Endothelial cell of umbilical vein (primary cell): ENCODE measurements around the gene NEK6. TPM values are rescaled to one million over a fixed set of nuclear protein-coding genes. Genes with fewer than 3 reads are reported as not detected.

Experiments used
- BruUV-seq: library from RNA; stranded (reverse); fragments of 400-500 nt; replicated peaks from 2 replicates; lab custom pipeline; 2021; lab: Mats Ljungman, UMichigan
- CTCF ChIA-PET: fragments of 300-600, 350-600 bp; sonication (Branson Sonifier 250); formaldehyde crosslinking; loops from one replicate; lab custom pipeline; 2021; ENCODE audit warnings: antibody characterized with exemption, inconsistent platforms; lab: Charles Lee
- POLR2A ChIA-PET: fragments of 300-600, 350-600 bp; sonication (Branson Sonifier 250); formaldehyde crosslinking; loops from one replicate; lab custom pipeline; 2021; ENCODE audit warnings: antibody characterized with exemption, inconsistent platforms; lab: Charles Lee
- DNase-seq: peaks from one replicate; pipeline ENCODE4 v3.0.0-alpha.2; 2011; ENCODE audit warnings: low read depth, low spot score
- FAIRE-seq: peaks from 2 replicates; lab custom pipeline; 2011; peaks lifted over from hg19 to GRCh38; lab: Jason Lieb, UNC
- H2AFZ ChIP-seq: 2 replicates; pipeline ENCODE4 v1.6.0; 2012; ENCODE audit warnings: low read depth, low read length, control low read depth, inconsistent platforms
- H3K27ac ChIP-seq: 2 replicates; pipeline ENCODE4 v1.5.1; 2011; ENCODE audit warnings: low read depth, mild to moderate bottlenecking, control low read depth, low read length, moderate library complexity; ENCODE audit not compliant: insufficient read depth
- H3K27me3 ChIP-seq, 2 experiments: 2 replicates each; pipeline versions ENCODE4 v1.6.0 to v1.6.1; 2011; ENCODE audit warnings: low read length in 2 of 2, mixed read lengths in 1 of 2; ENCODE audit not compliant: control insufficient read depth in 2 of 2, insufficient read depth in 2 of 2
- H3K36me3 ChIP-seq, 2 experiments: 2 replicates in 1 of 2; 3 replicates in 1 of 2; pipeline ENCODE4 v1.5.1; 2011; ENCODE audit warnings: low read length in 2 of 2, mild to moderate bottlenecking in 1 of 2, moderate library complexity in 1 of 2; ENCODE audit not compliant: control insufficient read depth in 2 of 2, insufficient read depth in 2 of 2; ENCODE audit errors: extremely low read depth in 1 of 2
- H3K4me1 ChIP-seq: 3 replicates; pipeline ENCODE4 v1.5.1; 2011; ENCODE audit warnings: mild to moderate bottlenecking, low read length; ENCODE audit not compliant: control insufficient read depth, insufficient read depth; ENCODE audit errors: extremely low read depth
- H3K4me2 ChIP-seq: 2 replicates; pipeline ENCODE4 v1.6.1; 2011; ENCODE audit warnings: low read length, control low read depth, mixed read lengths; ENCODE audit not compliant: insufficient read depth
- H3K4me3 ChIP-seq, 3 experiments: fragments of 200-600 bp in 1 of 3; sonication (generic), shearing (Covaris generic) in 1 of 3; replicated peaks in 1 of 3; 2 replicates each; pipeline ENCODE4 v1.5.1; 2011 to 2016; ENCODE audit warnings: control low read depth in 3 of 3, low read length in 3 of 3, mild to moderate bottlenecking in 2 of 3, inconsistent platforms in 1 of 3, low read depth in 1 of 3, moderate library complexity in 1 of 3; ENCODE audit not compliant: insufficient read depth in 1 of 3
- H3K79me2 ChIP-seq: 2 replicates; pipeline ENCODE4 v1.6.0; 2012; ENCODE audit warnings: low read length, inconsistent platforms; ENCODE audit not compliant: control insufficient read depth, insufficient read depth
- H3K9ac ChIP-seq: replicated peaks from 2 replicates; pipeline ENCODE3; 2011; ENCODE audit warnings: low read length, control low read depth; ENCODE audit not compliant: insufficient read depth; ENCODE audit errors: extremely low read depth
- H3K9me1 ChIP-seq: replicated peaks from 3 replicates; pipeline ENCODE4 v1.6.0; 2011; ENCODE audit warnings: mild to moderate bottlenecking, low read length; ENCODE audit not compliant: control insufficient read depth, insufficient read depth; ENCODE audit errors: extremely low read depth
- H3K9me3 ChIP-seq: replicated peaks from 2 replicates; pipeline ENCODE4 v1.5.1; 2012; ENCODE audit warnings: low read length, inconsistent platforms; ENCODE audit not compliant: control insufficient read depth, insufficient read depth
- H4K20me1 ChIP-seq: replicated peaks from 2 replicates; pipeline ENCODE3; 2011; ENCODE audit warnings: mild to moderate bottlenecking, low read length; ENCODE audit not compliant: control insufficient read depth, insufficient read depth; ENCODE audit errors: extremely low read depth
- EZH2 ChIP-seq: IDR thresholded peaks from 2 replicates; pipeline ENCODE4 v1.6.1; 2012; ENCODE audit warnings: borderline replicate concordance, low read depth, mild to moderate bottlenecking, moderate library complexity, low read length, inconsistent platforms; ENCODE audit not compliant: severe bottlenecking
- FOS ChIP-seq: IDR thresholded peaks from 2 replicates; pipeline ENCODE4 v1.6.1; 2011; ENCODE audit warnings: mild to moderate bottlenecking, low read length, moderate library complexity, borderline replicate concordance; ENCODE audit not compliant: insufficient read depth
- GATA2 ChIP-seq: IDR thresholded peaks from 2 replicates; pipeline ENCODE4 v1.7.0; 2011; ENCODE audit warnings: low read depth, mild to moderate bottlenecking, moderate library complexity, mixed read lengths, low read length; ENCODE audit not compliant: insufficient read length, insufficient read depth
- JUN ChIP-seq: IDR thresholded peaks from 2 replicates; pipeline ENCODE4 v1.6.1; 2011; ENCODE audit warnings: borderline replicate concordance, low read depth; ENCODE audit not compliant: insufficient read length, insufficient read depth
- MYC ChIP-seq: IDR thresholded peaks from one replicate; pipeline ENCODE4 v1.6.1; 2011; ENCODE audit warnings: mild to moderate bottlenecking, low read depth, low read length
- POLR2A ChIP-seq: IDR thresholded peaks from 2 replicates; pipeline ENCODE4 v1.6.1; 2012; ENCODE audit warnings: low read depth, mild to moderate bottlenecking, control low read depth, low read length
- POLR2AphosphoS5 ChIP-seq: IDR thresholded peaks from 2 replicates; pipeline ENCODE4 v1.6.1; 2012; ENCODE audit warnings: low read depth, mild to moderate bottlenecking, control low read depth, low read length, moderate library complexity; ENCODE audit not compliant: insufficient read depth
- dilution Hi-C: fragments of 300-500 bp; cut with MboI; formaldehyde crosslinking; loops from one replicate; pipeline ENCODE4 v1.15.0; 2019; ENCODE audit warnings: low sequenced_read_pairs; ENCODE audit not compliant: extremely low pct_ligation_motif_present
- intact Hi-C: fragments of 100-400 bp; cut with micrococcal nuclease; formaldehyde crosslinking; loops from one replicate; pipeline ENCODE4 v1.10.0; 2022
- polyA plus RNA-seq, 4 experiments: library from polyadenylated mRNA; depleted of rRNA in 3 of 4; stranded (reverse) in 3 of 4; unstranded in 1 of 4; fragments of >200 nt; gene quantifications; 2 replicates each; pipeline versions ENCODE4 v1.2.1 to v1.2.3, GENCODE V29; 2011 to 2012; ENCODE audit warnings: missing spikeins in 1 of 4
- total RNA-seq: library from RNA; stranded (reverse); gene quantifications from 2 replicates; pipeline ENCODE4 v1.2.3, GENCODE V29; 2021
- TF ChIP-seq, protein P1 (sequence below): IDR thresholded peaks from 2 replicates; pipeline ENCODE4 v1.6.1; 2011; ENCODE audit not compliant: insufficient read depth, insufficient read length
- TF ChIP-seq, protein P2 (sequence below), 2 donors: IDR thresholded peaks; 1 replicate in 1 of 2; 2 replicates in 1 of 2; pipeline ENCODE4 v1.5.1; 2011; ENCODE audit warnings: low read length in 2 of 2, mild to moderate bottlenecking in 2 of 2, moderate library complexity in 2 of 2, control low read depth in 1 of 2, inconsistent platforms in 1 of 2, low read depth in 1 of 2; ENCODE audit not compliant: insufficient read depth in 1 of 2; ENCODE audit errors: extremely low read depth in 1 of 2

Gene NEK6
- total and polyA plus RNA-seq, 2 donors (not counting 3 experiments of a cell fraction or from before 2014, with no cell fraction given) = 64.3 to 67.1 TPM

DNA sequence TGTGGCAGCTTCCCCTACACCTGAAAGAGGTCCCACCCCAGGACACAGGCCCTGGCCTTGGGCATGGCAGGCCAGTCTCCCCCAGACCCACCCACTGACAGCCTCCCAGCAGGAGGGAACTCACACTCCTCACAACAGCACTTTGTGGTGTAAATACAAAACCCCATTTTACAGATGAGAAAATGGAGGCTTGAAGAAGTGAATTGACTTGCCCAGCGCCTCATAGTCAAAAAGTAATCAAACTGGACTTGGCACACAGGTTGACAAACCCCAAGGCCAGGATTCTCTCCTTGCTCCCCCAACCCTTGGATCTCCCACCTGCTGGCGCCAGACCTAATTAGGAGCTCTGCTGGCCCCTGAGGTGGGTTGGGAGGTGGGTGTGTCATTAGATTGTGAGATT lies 29.2 kb upstream of the NEK6 start:
- Histone ChIP-seq H3K9me1 (no peaks in the 10 kb centered on the region), H3K4me1 (peaks cover 3% of the 10 kb centered on the region), H3K27me3 (peaks cover 0 to 6% of the 10 kb centered on the region in 2 experiments), H3K9me3 (no peaks in the 10 kb centered on the region), H3K79me2 (no peaks in the 10 kb centered on the region), H3K4me3 (no peak overlapping the region), H4K20me1 (no peaks in the 10 kb centered on the region), H2AFZ (no peak overlapping the region), H3K27ac (no peak overlapping the region), H3K36me3 (no peaks in the 10 kb centered on the region), H3K9ac (no peak overlapping the region), H3K4me2 (no peak overlapping the region)
- no TSS peak for BruUV-seq
- no peak for FAIRE-seq
- dilution Hi-C loops = no loop called here
- no peak for DNase-seq
- CTCF ChIA-PET = no interaction called here
- intact Hi-C loops = no loop called here
- POLR2A ChIA-PET = no interaction called here
- no peak for TF ChIP-seq MYC
- TF ChIP-seq EZH2 = no peak
- TF ChIP-seq POLR2AphosphoS5 = no peak
- TF ChIP-seq GATA2 = no peak
- TF ChIP-seq POLR2A = no peak
- no peak for TF ChIP-seq JUN
- TF ChIP-seq, protein P1, sequence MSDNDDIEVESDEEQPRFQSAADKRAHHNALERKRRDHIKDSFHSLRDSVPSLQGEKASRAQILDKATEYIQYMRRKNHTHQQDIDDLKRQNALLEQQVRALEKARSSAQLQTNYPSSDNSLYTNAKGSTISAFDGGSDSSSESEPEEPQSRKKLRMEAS = no peak
- no peak for TF ChIP-seq FOS
- TF ChIP-seq, protein P2, sequence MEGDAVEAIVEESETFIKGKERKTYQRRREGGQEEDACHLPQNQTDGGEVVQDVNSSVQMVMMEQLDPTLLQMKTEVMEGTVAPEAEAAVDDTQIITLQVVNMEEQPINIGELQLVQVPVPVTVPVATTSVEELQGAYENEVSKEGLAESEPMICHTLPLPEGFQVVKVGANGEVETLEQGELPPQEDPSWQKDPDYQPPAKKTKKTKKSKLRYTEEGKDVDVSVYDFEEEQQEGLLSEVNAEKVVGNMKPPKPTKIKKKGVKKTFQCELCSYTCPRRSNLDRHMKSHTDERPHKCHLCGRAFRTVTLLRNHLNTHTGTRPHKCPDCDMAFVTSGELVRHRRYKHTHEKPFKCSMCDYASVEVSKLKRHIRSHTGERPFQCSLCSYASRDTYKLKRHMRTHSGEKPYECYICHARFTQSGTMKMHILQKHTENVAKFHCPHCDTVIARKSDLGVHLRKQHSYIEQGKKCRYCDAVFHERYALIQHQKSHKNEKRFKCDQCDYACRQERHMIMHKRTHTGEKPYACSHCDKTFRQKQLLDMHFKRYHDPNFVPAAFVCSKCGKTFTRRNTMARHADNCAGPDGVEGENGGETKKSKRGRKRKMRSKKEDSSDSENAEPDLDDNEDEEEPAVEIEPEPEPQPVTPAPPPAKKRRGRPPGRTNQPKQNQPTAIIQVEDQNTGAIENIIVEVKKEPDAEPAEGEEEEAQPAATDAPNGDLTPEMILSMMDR (IDR thresholded peaks at IDR 0.05; ENCODE audit: extremely low read depth in 1 of 2, insufficient read depth in 1 of 2, low read depth in 1 of 2, low read length in 2 of 2) = no peak
